Karpas-422 (cell line): ENCODE results near the gene ALS2. TPM values are rescaled to one million over a fixed set of nuclear protein-coding genes. Genes with fewer than 3 reads are reported as not detected.

ENCODE experiments used
- DNase-seq: peaks from one replicate; pipeline ENCODE4 v3.0.0-alpha.2; 2015
- H2AFZ ChIP-seq: fragments of 200-600 bp; sonication (generic); 2 replicates; pipeline ENCODE4 v1.6.1; 2014; ENCODE audit warnings: antibody characterized with exemption, low read length, mixed read lengths
- H3K27ac ChIP-seq: fragments of 200-600 bp; sonication (generic); 2 replicates; pipeline ENCODE4 v1.5.1; 2014; ENCODE audit warnings: mild to moderate bottlenecking, low read length, moderate library complexity
- H3K27me3 ChIP-seq: fragments of 200-600 bp; sonication (generic); 2 replicates; pipeline ENCODE4 v1.6.1; 2014; ENCODE audit warnings: low read length, mixed read lengths
- H3K36me3 ChIP-seq: fragments of 200-600 bp; sonication (generic); 2 replicates; pipeline ENCODE4 v1.6.1; 2014; ENCODE audit warnings: low read length, mixed read lengths; ENCODE audit not compliant: insufficient read depth
- H3K4me1 ChIP-seq: fragments of 200-600 bp; sonication (generic); 2 replicates; pipeline ENCODE4 v1.6.1; 2014; ENCODE audit warnings: mild to moderate bottlenecking, low read length, mixed read lengths
- H3K4me2 ChIP-seq: fragments of 200-600 bp; sonication (generic); 2 replicates; pipeline ENCODE4 v1.6.1; 2014; ENCODE audit warnings: low read length, low read depth, mild to moderate bottlenecking; ENCODE audit not compliant: poor library complexity, severe bottlenecking
- H3K4me3 ChIP-seq: fragments of 200-600 bp; sonication (generic); 2 replicates; pipeline ENCODE4 v1.5.1; 2014; ENCODE audit warnings: mild to moderate bottlenecking, antibody characterized with exemption, low read length, mixed read lengths
- H3K79me2 ChIP-seq: fragments of 200-600 bp; sonication (generic); 2 replicates; pipeline ENCODE4 v1.6.1; 2014; ENCODE audit warnings: mild to moderate bottlenecking, low read length, mixed read lengths
- H3K9ac ChIP-seq: fragments of 200-600 bp; sonication (generic); 2 replicates; pipeline ENCODE4 v1.6.0; 2014; ENCODE audit warnings: low read length
- H3K9me2 ChIP-seq: fragments of 200-600 bp; sonication (generic), shearing (Covaris generic); replicated peaks from 2 replicates; pipeline ENCODE4 v1.6.0; 2014; ENCODE audit warnings: mild to moderate bottlenecking, low read length, moderate library complexity; ENCODE audit not compliant: insufficient read depth
- H3K9me3 ChIP-seq: fragments of 300-700, 200-600 bp; sonication (generic); 2 replicates; pipeline ENCODE4 v1.6.1; 2014; ENCODE audit warnings: low read length, mixed read lengths
- H4K20me1 ChIP-seq: fragments of 200-600 bp; sonication (generic); 2 replicates; pipeline ENCODE4 v1.6.1; 2014; ENCODE audit warnings: mild to moderate bottlenecking, antibody characterized with exemption, low read length, low read depth; ENCODE audit not compliant: insufficient read depth
- total RNA-seq: library from RNA; depleted of rRNA; stranded (reverse); fragments of >200 nt; shearing (Covaris generic); gene quantifications from 2 replicates; pipeline ENCODE4 v1.2.3, GENCODE V29; 2014; ENCODE audit warnings: low replicate concordance

Gene ALS2
- total RNA-seq, 1 experiment from 2014 or later: 13.9 TPM

GRCh38 chr2:201759567-201759966 lies 21.2 kb downstream of the ALS2 start:
- Histone ChIP-seq H3K27ac (no peak overlapping the region), H3K4me2 (no peak overlapping the region)

DNA sequence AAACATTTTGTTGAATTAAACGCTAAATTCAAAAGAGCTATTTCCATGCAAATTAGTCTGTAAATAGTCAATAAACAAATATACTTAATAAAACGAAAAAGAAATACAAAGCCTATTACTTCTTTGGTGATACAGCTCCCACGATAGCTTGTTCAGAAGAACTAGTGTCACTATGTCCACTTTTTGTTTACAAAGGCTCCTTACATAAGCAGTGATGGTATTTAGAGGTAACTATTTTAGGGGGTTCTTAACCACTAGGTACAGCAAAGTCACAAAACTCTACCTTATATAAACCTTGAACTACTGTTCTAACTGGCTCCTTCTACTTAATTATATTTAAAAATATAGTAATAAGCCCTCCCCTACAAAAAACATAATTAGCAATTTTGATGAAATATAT lies 21.9 kb downstream of the ALS2 start:
- Histone ChIP-seq H3K4me2 (no peak overlapping the region), H3K27me3 (no peaks in the 10 kb centered on the region)

More at GRCh38 chr2:201759567-201759966, 21.2 kb downstream of the ALS2 start:
- no peak for DNase-seq
- H3K4me1 ChIP-seq: no peaks in the 10 kb centered on the region
- H3K79me2 ChIP-seq: no peaks in the 10 kb centered on the region
- H3K9me3 ChIP-seq: no peaks in the 10 kb centered on the region
- H3K9ac ChIP-seq: no peak overlapping the region
- H4K20me1 ChIP-seq: no peaks in the 10 kb centered on the region
- no peak overlapping the region for H2AFZ ChIP-seq
- no peaks in the 10 kb centered on the region for H3K27me3 ChIP-seq
- no peaks in the 10 kb centered on the region for H3K9me2 ChIP-seq
- H3K36me3 ChIP-seq: no peaks in the 10 kb centered on the region
- no peak overlapping the region for H3K4me3 ChIP-seq

DNA sequence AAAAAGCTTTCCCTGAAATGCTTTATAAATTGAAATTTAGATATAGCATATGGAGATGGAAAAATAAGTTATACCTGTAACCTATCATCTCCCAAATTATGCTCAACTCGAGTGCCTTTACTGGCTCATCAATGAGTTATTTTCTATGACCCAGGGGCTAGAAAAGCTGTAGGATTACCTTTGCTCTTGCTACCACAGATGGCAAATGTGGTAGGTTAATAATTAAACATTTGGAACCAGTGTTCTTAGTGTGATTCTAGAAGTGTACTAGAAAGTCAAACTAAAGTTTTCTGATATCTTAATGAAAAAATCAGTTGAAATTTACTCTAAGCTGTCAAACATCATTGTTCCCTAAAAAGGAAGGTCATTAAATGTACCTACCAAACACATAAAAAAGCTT lies 22.5 kb downstream of the ALS2 start:
- Histone ChIP-seq H3K79me2 (no peaks in the 10 kb centered on the region), H3K9me3 (no peaks in the 10 kb centered on the region), H3K36me3 (no peaks in the 10 kb centered on the region), H3K4me1 (no peaks in the 10 kb centered on the region), H3K27me3 (no peaks in the 10 kb centered on the region), H3K4me3 (no peak overlapping the region), H3K9me2 (no peaks in the 10 kb centered on the region), H3K9ac (no peak overlapping the region), H4K20me1 (no peaks in the 10 kb centered on the region), H2AFZ (no peak overlapping the region), H3K27ac (no peak overlapping the region), H3K4me2 (no peak overlapping the region)
- no peak for DNase-seq

More for the DNA sequence above, 21.9 kb downstream of the ALS2 start:
- H3K4me3 ChIP-seq: no peak overlapping the region
- H3K9me3 ChIP-seq: no peaks in the 10 kb centered on the region
- DNase-seq: no peak
- no peak overlapping the region for H3K9ac ChIP-seq
- no peaks in the 10 kb centered on the region for H3K9me2 ChIP-seq
- H3K36me3 ChIP-seq: no peaks in the 10 kb centered on the region
- H2AFZ ChIP-seq: no peak overlapping the region
- H4K20me1 ChIP-seq: no peaks in the 10 kb centered on the region
- H3K27ac ChIP-seq: no peak overlapping the region
- H3K4me1 ChIP-seq: no peaks in the 10 kb centered on the region
- H3K79me2 ChIP-seq: no peaks in the 10 kb centered on the region

- no peaks in the 10 kb centered on the region for H4K20me1 ChIP-seq
- H2AFZ ChIP-seq: no peak overlapping the region
- H3K27me3 ChIP-seq: no peaks in the 10 kb centered on the region
- no peak overlapping the region for H3K4me3 ChIP-seq
- no peak overlapping the region for H3K9ac ChIP-seq
- H3K9me3 ChIP-seq: no peaks in the 10 kb centered on the region
- no peak overlapping the region for H3K4me2 ChIP-seq
- H3K9me2 ChIP-seq: no peaks in the 10 kb centered on the region
- no peak overlapping the region for H3K27ac ChIP-seq
- no peak for DNase-seq
- H3K4me1 ChIP-seq: no peaks in the 10 kb centered on the region; the same call in 1 of the 2 replicates
- H3K36me3 ChIP-seq: no peaks in the 10 kb centered on the region
- H3K79me2 ChIP-seq: no peaks in the 10 kb centered on the region
Measured at GRCh38 chr2:201754717-201755415, 25.9 kb downstream of the ALS2 start.

DNA sequence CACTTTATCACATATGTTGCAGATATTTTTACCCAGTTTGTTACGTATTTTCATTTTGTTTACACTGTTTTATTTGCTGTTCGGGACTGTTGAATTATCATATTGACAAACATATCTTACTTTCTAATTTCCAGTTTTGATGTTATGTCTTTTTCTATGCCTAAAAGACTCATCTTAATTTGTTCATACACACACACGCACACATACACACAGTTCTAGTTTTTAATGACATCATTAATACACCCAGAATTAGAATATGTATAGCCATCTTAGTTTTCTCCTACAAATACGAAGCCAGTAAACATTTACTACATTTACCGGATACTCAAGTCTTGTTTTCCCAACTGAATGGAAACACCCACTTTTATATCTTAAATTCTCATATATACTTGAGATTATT lies 29.2 kb downstream of the ALS2 start:
- Histone ChIP-seq H3K4me2 (no peak overlapping the region), H3K79me2 (no peaks in the 10 kb centered on the region), H3K4me3 (no peak overlapping the region), H3K9me2 (no peaks in the 10 kb centered on the region), H2AFZ (no peak overlapping the region), H3K27me3 (no peaks in the 10 kb centered on the region), H3K27ac (no peak overlapping the region), H3K9me3 (no peaks in the 10 kb centered on the region), H3K36me3 (no peaks in the 10 kb centered on the region), H3K4me1 (no peaks in the 10 kb centered on the region; the same call in 1 of the 2 replicates), H4K20me1 (no peaks in the 10 kb centered on the region), H3K9ac (no peak overlapping the region)
- DNase-seq: no peak

DNA sequence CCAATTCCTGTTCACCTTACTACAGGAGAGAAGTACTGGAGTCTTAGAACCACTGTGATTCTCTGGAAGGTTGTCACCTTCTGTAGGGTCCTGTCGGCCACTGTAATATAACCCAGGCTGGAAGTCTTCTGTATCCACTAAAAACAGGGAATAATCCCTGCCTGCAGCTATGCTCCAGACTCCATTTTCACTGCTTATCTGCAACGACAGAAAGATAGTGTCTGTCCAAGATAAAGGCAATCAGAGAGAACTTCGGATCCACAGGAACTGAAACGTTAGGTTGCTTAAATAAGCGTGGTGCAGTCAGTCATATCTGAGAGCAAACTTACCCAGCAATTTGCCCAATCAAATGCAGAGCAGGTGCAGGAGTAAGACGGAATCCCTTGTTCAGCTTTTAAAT lies 34.2 kb downstream of the ALS2 start:
- Histone ChIP-seq H3K27ac (no peak overlapping the region), H3K9me3 (no peaks in the 10 kb centered on the region), H3K79me2 (no peaks in the 10 kb centered on the region), H3K9ac (no peak overlapping the region), H3K27me3 (no peaks in the 10 kb centered on the region), H3K4me3 (no peak overlapping the region), H3K9me2 (no peaks in the 10 kb centered on the region), H2AFZ (no peak overlapping the region), H3K4me1 (no peaks in the 10 kb centered on the region; the same call in 1 of the 2 replicates), H4K20me1 (no peaks in the 10 kb centered on the region), H3K36me3 (no peaks in the 10 kb centered on the region), H3K4me2 (no peak overlapping the region)
- DNase-seq: no peak

DNA sequence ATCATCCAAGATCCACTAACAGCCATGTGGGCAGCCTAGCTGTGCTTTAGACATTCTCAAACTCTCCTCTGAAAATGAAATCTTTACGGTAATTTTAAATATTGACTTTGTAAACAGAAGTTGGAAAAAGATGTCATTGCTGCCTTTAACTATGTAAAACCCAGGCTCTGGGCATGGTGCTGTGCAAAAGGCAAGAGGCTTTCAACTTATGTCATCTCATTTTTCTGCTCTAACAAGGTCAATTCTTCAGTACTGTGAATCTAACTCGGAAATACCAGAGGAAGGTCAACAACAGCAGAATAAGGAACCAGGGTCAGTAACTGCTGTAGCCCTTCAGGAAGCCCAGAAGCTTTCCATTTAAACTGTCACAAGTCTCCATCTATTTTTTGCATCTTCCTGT lies 45.2 kb downstream of the ALS2 start:
- H2AFZ ChIP-seq: no peak overlapping the region
- peaks cover 16% of the 10 kb centered on the region for H3K4me1 ChIP-seq
- H4K20me1 ChIP-seq: no peaks in the 10 kb centered on the region
- peaks cover 4% of the 10 kb centered on the region; the same call in 1 of the 2 replicates for H3K9me3 ChIP-seq
- no peaks in the 10 kb centered on the region for H3K79me2 ChIP-seq
- no peaks in the 10 kb centered on the region for H3K9me2 ChIP-seq
- no peak overlapping the region for H3K4me2 ChIP-seq
- H3K27me3 ChIP-seq: no peaks in the 10 kb centered on the region
- H3K9ac ChIP-seq: no peak overlapping the region
- no peaks in the 10 kb centered on the region for H3K36me3 ChIP-seq
- DNase-seq: no peak
- no peak overlapping the region for H3K27ac ChIP-seq
- H3K4me3 ChIP-seq: no peak overlapping the region

- H3K4me2 ChIP-seq: no peak overlapping the region
Measured at GRCh38 chr2:201734111-201734510, 46.6 kb downstream of the ALS2 start.

More at GRCh38 chr2:201734111-201734510, 46.6 kb downstream of the ALS2 start:
- H3K36me3 ChIP-seq: no peaks in the 10 kb centered on the region
- DNase-seq: no peak
- no peaks in the 10 kb centered on the region for H3K27me3 ChIP-seq
- H4K20me1 ChIP-seq: no peaks in the 10 kb centered on the region
- H2AFZ ChIP-seq: peak overlapping the region; percentile 55
- H3K79me2 ChIP-seq: no peaks in the 10 kb centered on the region
- H3K27ac ChIP-seq: no peak overlapping the region
- H3K9me2 ChIP-seq: no peaks in the 10 kb centered on the region
- H3K9ac ChIP-seq: no peak overlapping the region
- peaks cover 17% of the 10 kb centered on the region for H3K4me1 ChIP-seq
- no peak overlapping the region for H3K4me3 ChIP-seq
- H3K9me3 ChIP-seq: peaks cover 4% of the 10 kb centered on the region; the same call in 1 of the 2 replicates
